K562 (cell line): ENCODE results near the gene CCL11.

Experiments
- ASH1L ChIP-seq: fragments of 450-650 bp; IDR thresholded peaks from 2 replicates; pipeline ENCODE4 v1.6.1; 2018; ENCODE audit warnings: borderline replicate concordance, mild to moderate bottlenecking, low read depth; ENCODE audit not compliant: partially characterized antibody
- EGR1 ChIP-seq: fragments of 450-650 bp; conservative IDR thresholded peaks from 2 replicates; pipeline ENCODE4 v1.6.1; 2017; ENCODE audit warnings: mild to moderate bottlenecking
- EZH2 ChIP-seq: IDR thresholded peaks from 2 replicates; pipeline ENCODE4 v1.6.1; 2012; ENCODE audit warnings: low read depth, mild to moderate bottlenecking, inconsistent platforms, low read length, borderline replicate concordance
- HMGN3 ChIP-seq: IDR thresholded peaks from 2 replicates; pipeline ENCODE4 v1.6.1; 2011; ENCODE audit warnings: borderline replicate concordance, low read depth, mild to moderate bottlenecking, mixed read lengths, low read length; ENCODE audit not compliant: insufficient read length; ENCODE audit errors: extremely low read depth
- NCOR1 ChIP-seq: fragments of 450-650 bp; IDR thresholded peaks from 2 replicates; pipeline ENCODE4 v1.6.1; 2016; ENCODE audit warnings: mild to moderate bottlenecking, moderate library complexity
- ZNF121 ChIP-seq: sonication (generic); formaldehyde crosslinking; conservative IDR thresholded peaks from 2 replicates; pipeline ENCODE4 v1.8.0; 2022; ENCODE audit warnings: missing genetic modification reagents
- ZNF41 ChIP-seq: fragments of 250-450 bp; sonication (Bioruptor Pico); conservative IDR thresholded peaks from 2 replicates; pipeline ENCODE4 v1.4.0; 2020; ENCODE audit warnings: mild to moderate bottlenecking
- ZNF764 ChIP-seq: fragments of 250-450 bp; sonication (Bioruptor Pico); IDR thresholded peaks from 2 replicates; pipeline ENCODE4 v1.4.0; 2020; ENCODE audit warnings: low read depth, mild to moderate bottlenecking, moderate library complexity

GRCh38 chr17:34259146-34259545, 26.4 kb upstream of the CCL11 start:
- no peak for TF ChIP-seq NCOR1
- TF ChIP-seq HMGN3, result no peak
- TF ChIP-seq ZNF41 (CRISPR knock-in tag), result no peak
- TF ChIP-seq ASH1L, result no peak
- TF ChIP-seq ZNF764 (CRISPR knock-in tag), result no peak
- no peak for TF ChIP-seq EGR1
- TF ChIP-seq EZH2, result no peak
- no peak for TF ChIP-seq ZNF121 (CRISPR knock-in tag)
